Measurements from ENCODE around the gene SERPINB8.

SERPINB8 gene

DNA sequence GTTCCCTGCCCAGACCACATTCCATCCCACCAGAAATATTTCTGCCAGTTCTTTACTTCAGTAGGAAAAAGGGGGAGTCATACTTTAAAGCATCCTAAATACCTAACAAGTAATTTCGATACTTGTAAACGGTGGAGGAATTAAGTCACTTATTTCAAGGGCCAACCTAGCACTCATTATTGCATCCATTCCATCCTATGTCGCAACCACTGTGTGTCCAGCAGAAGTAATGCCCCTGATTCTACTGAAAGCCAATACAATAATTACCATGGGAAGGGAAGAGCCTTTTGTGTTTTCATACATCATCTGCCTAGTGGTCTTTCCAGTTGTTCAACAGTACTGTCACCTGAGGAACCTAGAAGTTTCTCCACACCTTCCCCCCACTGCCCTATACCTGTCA is 12.5 kb downstream of the SERPINB8 start:
- TF ChIP-seq, protein P1, sequence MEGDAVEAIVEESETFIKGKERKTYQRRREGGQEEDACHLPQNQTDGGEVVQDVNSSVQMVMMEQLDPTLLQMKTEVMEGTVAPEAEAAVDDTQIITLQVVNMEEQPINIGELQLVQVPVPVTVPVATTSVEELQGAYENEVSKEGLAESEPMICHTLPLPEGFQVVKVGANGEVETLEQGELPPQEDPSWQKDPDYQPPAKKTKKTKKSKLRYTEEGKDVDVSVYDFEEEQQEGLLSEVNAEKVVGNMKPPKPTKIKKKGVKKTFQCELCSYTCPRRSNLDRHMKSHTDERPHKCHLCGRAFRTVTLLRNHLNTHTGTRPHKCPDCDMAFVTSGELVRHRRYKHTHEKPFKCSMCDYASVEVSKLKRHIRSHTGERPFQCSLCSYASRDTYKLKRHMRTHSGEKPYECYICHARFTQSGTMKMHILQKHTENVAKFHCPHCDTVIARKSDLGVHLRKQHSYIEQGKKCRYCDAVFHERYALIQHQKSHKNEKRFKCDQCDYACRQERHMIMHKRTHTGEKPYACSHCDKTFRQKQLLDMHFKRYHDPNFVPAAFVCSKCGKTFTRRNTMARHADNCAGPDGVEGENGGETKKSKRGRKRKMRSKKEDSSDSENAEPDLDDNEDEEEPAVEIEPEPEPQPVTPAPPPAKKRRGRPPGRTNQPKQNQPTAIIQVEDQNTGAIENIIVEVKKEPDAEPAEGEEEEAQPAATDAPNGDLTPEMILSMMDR (IDR thresholded peaks at IDR 0.05) = no peak

DNA sequence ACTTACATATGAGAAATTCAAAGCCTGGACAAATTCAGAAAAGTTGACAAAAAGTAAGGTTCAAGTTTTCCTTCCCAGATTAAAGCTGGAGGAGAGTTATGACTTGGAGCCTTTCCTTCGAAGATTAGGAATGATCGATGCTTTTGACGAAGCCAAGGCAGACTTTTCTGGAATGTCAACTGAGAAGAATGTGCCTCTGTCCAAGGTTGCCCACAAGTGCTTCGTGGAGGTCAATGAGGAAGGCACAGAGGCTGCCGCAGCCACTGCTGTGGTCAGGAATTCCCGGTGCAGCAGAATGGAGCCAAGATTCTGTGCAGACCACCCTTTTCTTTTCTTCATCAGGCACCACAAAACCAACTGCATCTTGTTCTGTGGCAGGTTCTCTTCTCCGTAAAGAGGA is 17.0 kb downstream of the SERPINB8 start:
- TF ChIP-seq, protein P1 (IDR thresholded peaks at IDR 0.05) = no peak

DNA sequence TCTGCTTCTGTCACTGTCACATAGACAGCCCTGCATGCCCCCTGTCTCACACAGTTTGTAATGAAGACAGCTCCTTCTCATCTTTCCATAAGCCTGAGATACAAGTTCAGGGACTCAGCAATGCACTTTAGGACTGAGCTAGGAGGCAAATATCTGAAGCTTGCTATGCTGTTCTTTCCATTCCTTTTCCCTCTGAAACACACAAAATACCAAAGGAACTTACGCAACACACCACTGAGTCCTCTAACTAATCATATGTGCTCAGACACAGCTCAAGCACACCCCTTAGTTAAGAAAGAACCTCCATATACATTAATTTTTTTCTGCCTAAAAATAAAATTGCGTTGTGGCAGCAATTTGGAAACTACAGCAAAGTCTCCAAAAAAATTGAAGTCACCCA is 17.9 kb downstream of the SERPINB8 start:
- TF ChIP-seq, protein P1 (IDR thresholded peaks at IDR 0.05) = no peak

DNA sequence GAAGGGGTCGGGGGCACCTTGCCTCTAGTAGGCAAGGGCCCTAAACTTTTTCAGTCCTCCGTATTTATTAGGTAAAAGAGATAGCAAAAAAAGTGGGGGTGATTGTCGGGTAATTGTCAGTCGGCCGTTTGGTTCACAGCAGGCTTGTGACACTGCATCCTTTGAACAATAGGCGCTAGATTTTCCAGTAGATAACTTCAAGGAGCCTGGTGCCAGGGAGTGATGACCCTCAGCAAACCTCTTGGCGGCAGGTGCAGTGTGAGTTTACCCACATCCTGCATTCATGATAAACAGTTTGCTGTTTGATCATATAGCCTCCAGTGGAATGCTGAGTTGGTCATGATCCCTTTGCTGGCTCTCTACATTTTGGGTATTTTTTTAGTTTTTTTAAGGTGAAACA is 22.9 kb downstream of the SERPINB8 start:
- TF ChIP-seq, protein P1 (IDR thresholded peaks at IDR 0.05) = no peak

DNA sequence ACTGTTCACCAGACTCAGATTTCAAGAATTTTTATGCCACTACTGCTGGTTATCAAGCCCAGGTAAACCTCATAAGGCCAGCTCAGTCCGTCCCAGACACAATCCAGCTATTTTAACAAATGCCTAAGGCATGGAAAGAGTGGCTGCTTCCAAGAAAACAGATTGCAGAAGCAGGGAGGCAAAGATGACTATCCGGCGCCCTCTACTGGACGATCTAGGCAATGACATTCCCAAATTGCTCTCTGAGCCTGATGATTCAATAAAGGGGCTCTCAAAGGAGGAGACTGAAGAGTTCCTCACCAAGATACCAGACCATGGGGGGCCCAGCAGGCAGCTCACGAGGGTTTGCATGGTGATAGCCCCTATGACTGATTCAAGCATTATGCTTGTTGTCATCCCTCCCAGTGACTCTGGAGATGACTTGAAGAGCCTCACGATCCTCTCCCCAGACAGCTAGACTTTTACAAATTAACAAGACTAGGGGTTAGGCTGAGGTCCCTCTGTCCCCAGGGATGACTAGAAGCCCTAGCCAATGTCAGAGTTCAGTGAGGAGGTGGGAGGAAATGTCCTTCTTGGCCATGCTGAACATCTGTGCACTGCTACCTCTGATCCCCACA is 25.0 kb downstream of the SERPINB8 start:
- TF ChIP-seq, protein P1 (IDR thresholded peaks at IDR 0.05) = peak; percentile 93

DNA sequence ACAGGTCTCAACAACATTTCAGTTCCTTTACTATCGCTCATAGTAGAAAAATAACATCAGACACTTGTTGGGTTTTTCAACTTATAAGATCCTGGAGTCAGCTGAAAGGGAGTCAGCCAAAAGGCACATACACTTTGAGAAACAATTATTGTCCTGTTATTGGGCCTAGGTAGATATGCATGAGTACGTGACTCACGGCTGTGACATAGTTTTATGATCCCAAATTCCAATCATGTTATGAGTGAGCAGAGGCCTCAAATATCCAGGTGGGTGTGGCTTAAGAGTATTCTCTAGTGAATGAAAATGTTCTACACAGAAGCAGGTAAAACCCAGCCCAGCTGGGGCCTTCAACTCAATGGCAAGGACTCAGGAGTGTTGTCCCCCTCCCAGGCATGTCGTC is 27.2 kb downstream of the SERPINB8 start:
- TF ChIP-seq, protein P1 (IDR thresholded peaks at IDR 0.05) = no peak

DNA sequence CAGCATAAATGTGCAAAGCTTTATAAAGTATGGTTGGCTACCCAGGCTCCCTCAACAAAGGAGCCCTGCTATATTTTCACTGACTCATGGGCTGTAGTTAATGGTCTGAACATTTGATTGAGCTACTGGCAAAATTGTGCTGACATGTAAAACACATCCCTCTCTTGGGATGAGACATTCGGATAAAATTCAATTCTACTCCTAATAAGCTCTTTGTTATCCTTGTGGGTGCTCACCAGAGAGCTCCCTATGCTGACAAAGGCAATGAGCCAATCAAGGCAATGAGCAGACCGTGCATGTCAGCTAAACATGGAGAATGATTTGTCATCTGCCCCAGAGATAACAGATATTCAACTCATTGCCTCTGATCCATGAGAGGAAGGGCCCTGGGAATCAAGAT is 27.7 kb downstream of the SERPINB8 start:
- TF ChIP-seq, protein P1 (IDR thresholded peaks at IDR 0.05) = no peak

DNA sequence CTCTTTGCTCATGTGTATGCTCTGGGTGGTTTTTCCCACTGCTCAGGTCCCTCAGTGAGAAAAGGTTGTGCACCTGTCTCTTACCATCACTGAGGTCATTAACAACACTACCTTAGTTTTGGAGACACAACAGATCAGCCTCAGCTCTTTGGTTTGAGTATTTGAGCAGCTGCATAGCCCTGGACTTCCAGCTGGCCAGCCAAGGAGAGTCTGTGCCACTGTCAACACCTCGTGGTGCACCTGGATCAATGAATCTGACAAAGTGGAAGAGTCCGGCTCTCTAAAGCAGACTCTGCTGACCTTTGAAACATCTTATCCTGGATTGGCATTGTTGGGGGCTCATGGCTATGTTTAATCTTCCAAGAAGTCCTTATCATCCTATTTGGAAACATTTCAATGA is 30.0 kb downstream of the SERPINB8 start:
- TF ChIP-seq, protein P1 (IDR thresholded peaks at IDR 0.05) = no peak

Measured in LNCAP (cell line).